ENCODE data around the gene SCGB1D4. TPM values are rescaled to one million over a fixed set of nuclear protein-coding genes. Genes with fewer than 3 reads are reported as not detected.
"Not testable (repeated sequence)": the region's sequence is repeated elsewhere in the genome, so short reads cannot be mapped to it uniquely, and the experiment has no call there.

SCGB1D4 gene
- total RNA-seq = not detected

DNA sequence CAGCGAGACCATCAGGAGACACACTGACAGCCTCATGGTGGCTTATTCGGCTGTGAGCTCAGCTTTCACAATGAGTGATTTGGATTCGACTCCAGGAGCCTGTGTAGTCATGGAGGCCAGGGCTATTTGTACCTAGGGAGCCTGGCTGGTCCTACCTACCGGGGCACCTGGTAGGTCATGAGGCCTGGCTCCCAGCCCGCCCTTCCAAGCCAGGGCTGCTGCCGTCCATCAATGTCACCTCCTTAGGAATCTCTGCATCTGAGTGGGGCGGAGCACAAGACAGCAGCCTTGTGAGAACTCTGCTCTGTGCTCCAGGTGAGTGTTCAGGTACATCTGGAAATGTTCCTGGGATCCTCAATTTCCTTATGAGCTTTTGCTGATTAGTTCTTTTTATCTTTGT lies at the start of gene SCGB1D4:
TSS of gene SCGB1D4 (minus strand) at position 101 of the 400 bp plus-strand sequence. CDS start at position 36, 65 bp downstream.
- Histone ChIP-seq H3K36me3 (no peaks in the 10 kb centered on the region), H3K4me1 (no peaks in the 10 kb centered on the region), H3K9me3 (no peaks in the 10 kb centered on the region), H3K27ac (no peak within 1 kb of the TSS), H3K4me3 (no peak within 1 kb of the TSS), H3K27me3 (no peaks in the 10 kb centered on the region)
- TF ChIP-seq, protein P1, sequence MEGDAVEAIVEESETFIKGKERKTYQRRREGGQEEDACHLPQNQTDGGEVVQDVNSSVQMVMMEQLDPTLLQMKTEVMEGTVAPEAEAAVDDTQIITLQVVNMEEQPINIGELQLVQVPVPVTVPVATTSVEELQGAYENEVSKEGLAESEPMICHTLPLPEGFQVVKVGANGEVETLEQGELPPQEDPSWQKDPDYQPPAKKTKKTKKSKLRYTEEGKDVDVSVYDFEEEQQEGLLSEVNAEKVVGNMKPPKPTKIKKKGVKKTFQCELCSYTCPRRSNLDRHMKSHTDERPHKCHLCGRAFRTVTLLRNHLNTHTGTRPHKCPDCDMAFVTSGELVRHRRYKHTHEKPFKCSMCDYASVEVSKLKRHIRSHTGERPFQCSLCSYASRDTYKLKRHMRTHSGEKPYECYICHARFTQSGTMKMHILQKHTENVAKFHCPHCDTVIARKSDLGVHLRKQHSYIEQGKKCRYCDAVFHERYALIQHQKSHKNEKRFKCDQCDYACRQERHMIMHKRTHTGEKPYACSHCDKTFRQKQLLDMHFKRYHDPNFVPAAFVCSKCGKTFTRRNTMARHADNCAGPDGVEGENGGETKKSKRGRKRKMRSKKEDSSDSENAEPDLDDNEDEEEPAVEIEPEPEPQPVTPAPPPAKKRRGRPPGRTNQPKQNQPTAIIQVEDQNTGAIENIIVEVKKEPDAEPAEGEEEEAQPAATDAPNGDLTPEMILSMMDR (IDR thresholded peaks at IDR 0.05) = no peak
- TF ChIP-seq POLR2A (IDR thresholded peaks at IDR 0.05) = no peak
- DNase-seq = no peak

DNA sequence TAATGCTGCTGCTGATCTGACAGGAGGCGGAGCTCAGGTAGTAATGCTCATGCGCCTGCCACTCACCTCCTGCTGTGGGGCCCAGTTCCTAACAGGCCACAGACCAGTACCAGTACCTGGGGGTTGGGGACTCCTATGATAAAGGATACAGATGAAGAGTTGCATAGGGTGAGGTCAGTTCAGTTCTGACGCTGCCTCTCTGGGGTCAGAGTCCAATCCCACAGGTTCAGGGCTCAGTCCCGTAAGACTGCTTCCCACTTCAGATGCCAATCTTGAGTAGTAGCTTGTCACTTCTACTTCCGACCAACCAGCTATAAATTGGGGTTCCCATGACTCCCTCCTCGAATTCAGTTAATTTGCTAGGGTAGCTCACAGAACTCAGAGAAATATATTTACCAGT lies 47.0 kb upstream of the SCGB1D4 start:
- H3K9me3 ChIP-seq = no peaks in the 10 kb centered on the region
- TF ChIP-seq POLR2A (IDR thresholded peaks at IDR 0.05) = no peak
- TF ChIP-seq, protein P1 (IDR thresholded peaks at IDR 0.05) = no peak
- H3K27me3 ChIP-seq = no peaks in the 10 kb centered on the region
- no peak overlapping the region for H3K27ac ChIP-seq
- H3K4me1 ChIP-seq = no peaks in the 10 kb centered on the region
- no peaks in the 10 kb centered on the region for H3K36me3 ChIP-seq
- no peak overlapping the region for H3K4me3 ChIP-seq
- peak in 2 of 3 donors; percentile 51 to 70 for DNase-seq

DNA sequence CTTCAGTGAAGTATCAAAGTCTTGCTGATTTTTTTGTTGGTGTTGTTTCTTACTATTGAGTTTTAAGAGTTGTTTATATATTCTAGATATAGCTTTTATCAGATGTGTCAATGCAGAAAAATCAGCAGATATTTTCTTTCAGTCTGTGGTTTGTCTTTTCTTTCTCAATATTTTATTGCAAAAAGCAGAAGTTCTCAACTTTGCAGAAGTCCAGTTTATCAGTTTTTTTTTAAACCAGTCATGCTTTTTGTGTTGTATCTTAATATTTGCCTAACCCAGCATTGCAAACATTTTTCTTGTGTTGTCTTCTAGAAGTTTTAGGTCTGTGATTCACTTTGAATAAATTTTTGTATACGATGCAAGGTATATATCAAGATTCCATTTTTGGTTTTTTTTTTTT lies 45.3 kb upstream of the SCGB1D4 start:
- DNase-seq = no peak
- Histone ChIP-seq H3K27me3 (no peaks in the 10 kb centered on the region), H3K36me3 (no peaks in the 10 kb centered on the region), H3K4me3 (no peak overlapping the region), H3K9me3 (no peaks in the 10 kb centered on the region), H3K27ac (no peak overlapping the region), H3K4me1 (no peaks in the 10 kb centered on the region)
- no peak for TF ChIP-seq POLR2A (IDR thresholded peaks at IDR 0.05)
- TF ChIP-seq, protein P1 (IDR thresholded peaks at IDR 0.05) = no peak

DNA sequence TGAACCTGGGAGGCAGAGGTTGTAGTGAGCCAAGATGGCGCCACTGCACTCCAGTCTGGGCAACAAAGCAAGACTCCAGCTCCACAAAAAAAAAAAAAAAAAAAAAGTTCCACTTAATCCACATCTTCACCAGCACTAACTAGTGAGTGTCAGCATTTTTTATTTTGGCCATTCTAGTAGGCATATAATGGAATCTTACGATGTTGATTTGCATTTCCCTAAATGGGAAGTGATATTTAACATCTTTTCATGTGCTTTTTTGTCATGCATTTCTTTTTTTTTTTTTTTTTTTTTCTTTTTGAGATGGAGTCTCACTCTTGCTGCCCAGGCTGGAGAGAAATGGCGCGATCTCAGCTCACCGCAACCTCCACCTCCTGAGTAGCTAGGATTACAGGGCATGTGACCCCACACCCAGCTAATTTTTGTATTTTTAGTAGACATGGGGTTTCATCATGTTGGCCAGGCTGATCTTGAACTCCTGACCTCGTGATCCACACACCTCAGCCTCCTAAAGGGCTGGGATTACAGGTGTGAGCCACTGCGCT lies 44.8 kb upstream of the SCGB1D4 start:
- H3K27me3 ChIP-seq, H3K4me1 ChIP-seq, H3K36me3 ChIP-seq, H3K9me3 ChIP-seq, H3K4me3 ChIP-seq, DNase-seq, H3K27ac ChIP-seq: not testable (repeated sequence)

DNA sequence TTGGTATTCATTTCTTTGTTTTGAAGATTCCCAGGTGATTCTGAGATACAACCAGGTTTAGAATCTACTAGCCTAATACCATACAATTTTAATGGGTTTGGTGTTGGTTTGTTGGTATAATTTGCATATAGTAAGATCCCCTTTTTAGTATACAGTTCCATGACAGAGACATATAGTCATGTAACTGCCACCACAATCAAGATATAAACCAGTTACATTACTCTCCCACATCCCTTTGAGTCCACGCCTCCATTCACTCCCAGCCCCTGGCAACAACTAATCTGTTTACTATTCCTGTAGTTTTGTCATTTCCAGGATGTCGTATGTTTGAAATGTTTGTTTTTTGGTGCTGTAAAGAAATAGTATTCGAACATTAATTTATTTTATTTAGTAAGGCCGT lies 42.7 kb upstream of the SCGB1D4 start:
- no peak overlapping the region for H3K4me3 ChIP-seq
- H3K9me3 ChIP-seq = no peaks in the 10 kb centered on the region
- H3K4me1 ChIP-seq = peaks cover 0 to 5% (median 0%) of the 10 kb centered on the region in 4 donors
- H3K27ac ChIP-seq = no peak overlapping the region
- H3K36me3 ChIP-seq = no peaks in the 10 kb centered on the region
- no peaks in the 10 kb centered on the region for H3K27me3 ChIP-seq
- no peak for TF ChIP-seq POLR2A (IDR thresholded peaks at IDR 0.05)
- TF ChIP-seq, protein P1 (IDR thresholded peaks at IDR 0.05) = no peak
- no peak for DNase-seq

DNA sequence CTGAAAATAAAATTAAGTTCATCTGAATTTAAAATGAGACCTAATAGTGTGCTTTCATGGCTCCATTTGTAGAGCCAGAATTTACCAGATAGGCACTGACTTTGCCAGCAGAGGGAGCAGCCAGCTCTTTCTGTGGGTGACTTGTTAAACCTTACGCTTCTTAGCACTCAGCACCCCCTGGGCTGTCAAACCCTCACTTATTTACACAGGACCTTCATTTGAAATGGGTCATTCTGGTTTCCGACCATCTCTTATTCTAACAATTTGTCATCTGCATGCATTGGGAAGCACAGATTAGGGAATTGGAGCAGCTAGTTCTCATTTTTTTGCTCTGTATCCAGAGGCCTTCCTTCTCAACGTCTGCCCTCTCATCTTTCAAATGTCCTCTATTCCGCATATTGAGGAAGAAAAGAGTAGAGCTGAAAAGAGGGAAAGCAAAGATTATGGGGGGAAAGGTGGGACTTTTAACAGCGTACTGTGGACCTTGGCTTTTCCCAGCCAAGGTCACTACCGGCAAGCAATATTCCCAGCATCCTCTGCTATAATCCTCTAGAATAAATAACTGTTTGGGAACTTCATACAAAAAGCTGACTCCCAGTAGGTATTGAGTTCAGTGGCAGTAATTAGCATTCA lies 41.5 kb upstream of the SCGB1D4 start:
- DNase-seq = peak; percentile 47 to 86 (median 69)
- H3K9me3 ChIP-seq = no peaks in the 10 kb centered on the region
- no peak overlapping the region for H3K4me3 ChIP-seq
- H3K36me3 ChIP-seq = no peaks in the 10 kb centered on the region
- H3K4me1 ChIP-seq = peaks cover 0 to 5% (median 0%) of the 10 kb centered on the region in 4 donors
- TF ChIP-seq, protein P1 (IDR thresholded peaks at IDR 0.05) = peak in 5 of 6 experiments; percentile 31 to 81 (median 78)
- TF ChIP-seq POLR2A (IDR thresholded peaks at IDR 0.05) = no peak
- no peak overlapping the region for H3K27ac ChIP-seq
- no peaks in the 10 kb centered on the region for H3K27me3 ChIP-seq
